SK-MEL-5 (cell line): ENCODE measurements around the gene H19. TPM values are rescaled to one million over a fixed set of nuclear protein-coding genes. Genes with fewer than 3 reads are reported as not detected.

ENCODE experiments used
- DNase-seq: peaks from one replicate; pipeline ENCODE4 v3.0.0-alpha.2; 2016; ENCODE audit warnings: low read depth, low spot score
- in situ Hi-C: cut with HindIII; loops from 2 replicates; pipeline ENCODE4 v1.10.0; 2016; ENCODE audit warnings: low sequenced_read_pairs, high pct_unique_total_duplicates, low pct_unique_long_range_greater_than_20kb
- small RNA-seq, 2 experiments: library from RNA; depleted of rRNA; stranded (forward); fragments of <200 nt; gene quantifications; one replicate each; pipeline ENCODE3, GENCODE V24; 2014
- total RNA-seq: library from RNA; depleted of rRNA; stranded (reverse); fragments of >200 nt; shearing (Covaris generic); gene quantifications from 2 replicates; pipeline ENCODE4 v1.2.3, GENCODE V29; 2014; rRNA removed

Gene H19
- total RNA-seq, 1 experiment from 2014 or later: 8.8 TPM

- in situ Hi-C loops: no loop called here
- DNase-seq: no peak
Observed at GRCh38 chr11:1959786-1960185, 37.9 kb downstream of the H19 start.

GRCh38 chr11:1958367-1958766, 39.3 kb downstream of the H19 start:
- DNase-seq: no peak
- in situ Hi-C loops: no loop called here

GRCh38 chr11:1953489-1954266, 44.0 kb downstream of the H19 start:
- in situ Hi-C loops: no loop called here

GRCh38 chr11:1952806-1953482, 44.7 kb downstream of the H19 start:
- in situ Hi-C loops: no loop called here
- no peak for DNase-seq

More at GRCh38 chr11:1953489-1954266, 44.0 kb downstream of the H19 start:
- peak; percentile 38 for DNase-seq

GRCh38 chr11:1949922-1950321, 47.7 kb downstream of the H19 start:
- in situ Hi-C loops: no loop called here
- DNase-seq: no peak

- in situ Hi-C loops: no loop called here
- DNase-seq: no peak
Observed at GRCh38 chr11:1949302-1949701, 48.3 kb downstream of the H19 start.

GRCh38 chr11:1948389-1948788, 49.3 kb downstream of the H19 start:
- DNase-seq: no peak

GRCh38 chr11:1947592-1948237, 49.9 kb downstream of the H19 start:
- in situ Hi-C loops: no loop called here
- DNase-seq: no peak

More at GRCh38 chr11:1948389-1948788, 49.3 kb downstream of the H19 start:
- in situ Hi-C loops: no loop called here

GRCh38 chr11:1946812-1947484, 50.7 kb downstream of the H19 start, which contains the start of gene MRPL23:
MRPL23 (plus strand) TSS chr11:1947332; CDS start chr11:1947363, 31 bp downstream.
- no peak for DNase-seq
- in situ Hi-C loops: no loop called here

Small RNA genes within 50 kb of the gene (small RNA-seq; reads per million reads assigned to genes)
- gene RF01972: 0 reads per million in 2 experiments
- 0 reads per million in 2 experiments for gene RF01973

Other genes starting within 250 kb of the H19 start
- 0.11 TPM in 1 of 2 replicates, not detected in the other for gene IFITM10, start 247.2 kb downstream of the H19 start, total RNA-seq
- gene CTSD, start 233.9 kb downstream of the H19 start, total RNA-seq: 428 and 450 TPM in 2 replicates
- not detected in 2 replicates for gene SYT8, start 162.9 kb downstream of the H19 start, total RNA-seq
- gene TNNI2, start 158.9 kb downstream of the H19 start, total RNA-seq: not detected in 2 replicates
- not detected in 2 replicates for gene LSP1, start 144.8 kb downstream of the H19 start, total RNA-seq
- gene PRR33, start 105.9 kb downstream of the H19 start, total RNA-seq: not detected in 2 replicates
- gene TNNT3, start 78.1 kb downstream of the H19 start, total RNA-seq: not detected in 2 replicates
- gene MRPL23, start 50.5 kb downstream of the H19 start, total RNA-seq: 169 and 172 TPM in 2 replicates
- gene IGF2, start 141.5 kb upstream of the H19 start, total RNA-seq: 0.03 and 0.27 TPM in 2 replicates
- not detected in 2 replicates for gene INS, start 163.4 kb upstream of the H19 start, total RNA-seq
- gene TH, start 174.0 kb upstream of the H19 start, total RNA-seq: not detected in 2 replicates